GM12878 (cell line): ENCODE data around the gene PPHLN1. TPM values are rescaled to one million over a fixed set of nuclear protein-coding genes. Genes with fewer than 3 reads are reported as not detected.
A peak's percentile ranks its signal among the peaks of the same experiment; 100 is the strongest.

Experiments used
- ATF7 ChIP-seq: fragments of 450-650 bp; IDR thresholded peaks from 2 replicates; pipeline ENCODE4 v1.6.1; 2016; ENCODE audit warnings: low read depth, mild to moderate bottlenecking
- BMI1 ChIP-seq: fragments of 450-650 bp; IDR thresholded peaks from 2 replicates; pipeline ENCODE4 v1.6.1; 2016; ENCODE audit warnings: mild to moderate bottlenecking, moderate library complexity, borderline replicate concordance
- BRCA1 ChIP-seq: IDR thresholded peaks from 2 replicates; pipeline ENCODE4 v1.6.1; 2011; ENCODE audit warnings: low read depth, low read length, improper control_type of control experiment
- CREB1 ChIP-seq: IDR thresholded peaks from 2 replicates; pipeline ENCODE4 v1.6.1; 2012; ENCODE audit warnings: low read depth, mild to moderate bottlenecking, inconsistent platforms
- ETV6 ChIP-seq, 2 experiments: fragments of 450-650 bp in 1 of 2; IDR thresholded peaks in 1 of 2; conservative IDR thresholded peaks in 1 of 2; 2 replicates each; pipeline ENCODE4 v1.6.1; 2014; ENCODE audit warnings: antibody characterized with exemption in 1 of 2, borderline replicate concordance in 1 of 2, low read depth in 1 of 2, mild to moderate bottlenecking in 1 of 2, moderate library complexity in 1 of 2
- FOXK2 ChIP-seq: fragments of 450-650 bp; IDR thresholded peaks from 2 replicates; pipeline ENCODE4 v1.6.1; 2017; ENCODE audit warnings: mild to moderate bottlenecking, moderate library complexity
- GATAD2B ChIP-seq: fragments of 450-650 bp; conservative IDR thresholded peaks from 2 replicates; pipeline ENCODE4 v1.6.1; 2017; ENCODE audit warnings: low read depth, mild to moderate bottlenecking, moderate library complexity
- HDAC2 ChIP-seq: fragments of 200-600 bp; sonication (generic); IDR thresholded peaks from 2 replicates; pipeline ENCODE4 v1.6.1; 2017
- JUND ChIP-seq: IDR thresholded peaks from 2 replicates; pipeline ENCODE4 v1.6.1; 2012; ENCODE audit warnings: low read depth, mild to moderate bottlenecking, low read length, improper control_type of control experiment, moderate library complexity
- MEF2A ChIP-seq: IDR thresholded peaks from 2 replicates; pipeline ENCODE4 v1.6.1; 2011; ENCODE audit warnings: low read depth, mild to moderate bottlenecking, low read length, moderate library complexity; ENCODE audit not compliant: insufficient read depth
- RUNX3 ChIP-seq: IDR thresholded peaks from 2 replicates; pipeline ENCODE4 v1.6.1; 2012; ENCODE audit warnings: low read length, inconsistent platforms
- SIN3A ChIP-seq: IDR thresholded peaks from 2 replicates; pipeline ENCODE4 v1.6.1; 2012; ENCODE audit warnings: low read depth, low read length, improper control_type of control experiment
- SMC3 ChIP-seq: IDR thresholded peaks from 2 replicates; pipeline ENCODE4 v1.6.1; 2011; ENCODE audit warnings: low read length, improper control_type of control experiment, borderline replicate concordance
- SPI1 ChIP-seq: IDR thresholded peaks from 2 replicates; pipeline ENCODE4 v1.6.1; 2011; ENCODE audit warnings: low read depth, mild to moderate bottlenecking, low read length, moderate library complexity, borderline replicate concordance; ENCODE audit not compliant: insufficient read depth
- SREBF1 ChIP-seq: IDR thresholded peaks from 2 replicates; pipeline ENCODE4 v1.6.1; 2012; ENCODE audit warnings: mild to moderate bottlenecking, low read length
- STAT1 ChIP-seq: fragments of 450-650 bp; conservative IDR thresholded peaks from 2 replicates; pipeline ENCODE4 v1.6.1; 2014; ENCODE audit warnings: antibody characterized with exemption, mild to moderate bottlenecking
- STAT3 ChIP-seq: IDR thresholded peaks from 2 replicates; pipeline ENCODE4 v1.6.1; 2011; ENCODE audit warnings: low read depth, low read length, improper control_type of control experiment
- TARDBP ChIP-seq: IDR thresholded peaks from 2 replicates; pipeline ENCODE4 v1.6.1; 2016; ENCODE audit warnings: borderline replicate concordance
- YBX1 ChIP-seq: fragments of 450-650 bp; IDR thresholded peaks from 2 replicates; pipeline ENCODE4 v1.6.1; 2016; ENCODE audit warnings: antibody characterized with exemption
- ZNF207 ChIP-seq: fragments of 450-650 bp; IDR thresholded peaks from 2 replicates; pipeline ENCODE4 v1.6.1; 2014; ENCODE audit warnings: antibody characterized with exemption, mild to moderate bottlenecking, borderline replicate concordance
- ZZZ3 ChIP-seq: IDR thresholded peaks from 2 replicates; pipeline ENCODE4 v1.6.1; 2011; ENCODE audit warnings: low read depth; ENCODE audit not compliant: control insufficient read depth, insufficient read length
- polyA plus RNA-seq, 11 experiments: library from polyadenylated mRNA; depleted of rRNA in 4 of 11; unstranded in 6 of 11; stranded (reverse) in 5 of 11; fragments of >200 nt; fragmentation: Nextera tagmentation in 4 of 11; fragmentation: Illumina TruSeq in 1 of 11; extraction: Ambion mirVana in 4 of 11; extraction: Trizol in 1 of 11; gene quantifications; 1 replicate in 1 of 11; 2 replicates in 10 of 11; pipeline versions ENCODE4 v1.2.1 to v1.2.3, GENCODE V29; 2011 to 2016; ENCODE audit warnings: inconsistent platforms in 2 of 11, missing spikeins in 2 of 11, low read depth in 1 of 11
- total RNA-seq, 4 experiments: library from RNA; depleted of rRNA in 3 of 4; stranded (reverse); fragments of >200 nt in 3 of 4; fragmentation: Illumina TruSeq in 1 of 4; extraction: Trizol in 1 of 4; gene quantifications; 2 replicates each; pipeline versions ENCODE4 v1.2.1 to v1.2.3, GENCODE V29; 2013 to 2021
- TF ChIP-seq, protein P1 (sequence below): fragments of 150-350 bp; IDR thresholded peaks from 2 replicates; pipeline ENCODE4 v1.6.1; 2014; ENCODE audit warnings: mild to moderate bottlenecking, low read depth, low read length
- TF ChIP-seq, protein P2 (sequence below): IDR thresholded peaks from 2 replicates; pipeline ENCODE4 v1.6.1; 2011; ENCODE audit warnings: low read depth, mild to moderate bottlenecking, low read length, moderate library complexity, borderline replicate concordance; ENCODE audit errors: extremely low read depth
- TF ChIP-seq, protein P3 (sequence below): IDR thresholded peaks from 2 replicates; pipeline ENCODE4 v1.6.1; 2011; ENCODE audit warnings: mild to moderate bottlenecking, low read depth, low read length, moderate library complexity; ENCODE audit not compliant: insufficient replicate concordance
- TF ChIP-seq, protein P4 (sequence below): fragments of 450-650 bp; conservative IDR thresholded peaks from 2 replicates; pipeline ENCODE4 v1.6.1; 2017; ENCODE audit warnings: mild to moderate bottlenecking, moderate library complexity
- TF ChIP-seq, protein P5 (sequence below): fragments of 450-650 bp; IDR thresholded peaks from 2 replicates; pipeline ENCODE4 v1.6.1; 2016; ENCODE audit warnings: mild to moderate bottlenecking

The PPHLN1 gene
- total and polyA plus RNA-seq, 10 of the 15 experiments (the other 5 are each of a cell fraction or from before 2014, with no cell fraction given): 73.6 to 117 (median 92.1) TPM

DNA sequence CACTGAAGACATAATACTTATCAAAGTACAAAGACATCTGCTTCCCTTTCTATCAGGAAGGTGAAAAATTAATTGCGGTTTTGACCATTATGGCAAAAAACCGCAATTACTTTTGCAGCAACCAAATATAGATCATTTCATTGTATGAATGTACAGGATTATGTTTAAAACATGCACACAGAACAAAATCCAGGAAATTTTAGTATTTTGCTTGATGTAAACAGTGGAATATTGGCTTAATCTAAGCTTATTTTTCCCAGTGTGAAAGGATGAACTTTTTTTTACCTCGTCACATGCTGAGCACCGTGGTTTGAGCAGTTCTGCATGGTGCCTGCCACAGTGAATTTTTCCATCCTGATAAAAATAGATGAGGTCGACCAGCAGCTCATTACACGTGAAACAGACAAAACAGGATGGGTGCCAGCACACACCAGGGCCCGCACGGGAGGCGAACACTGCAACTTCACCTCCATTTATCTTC is 142.4 kb downstream of the PPHLN1 start (continued):
- no peak for TF ChIP-seq STAT1
- 0 out of 2 replicates have a peak, but pooled peaks have one; percentile 37 for TF ChIP-seq GATAD2B
- no peak for TF ChIP-seq ETV6 (conservative IDR thresholded peaks at IDR 0.05 in 1 of 2, IDR thresholded peaks at IDR 0.05 in 1 of 2; ENCODE audit: borderline replicate concordance in 1 of 2, low read depth in 1 of 2)
- TF ChIP-seq CREB1: no peak
- no peak for TF ChIP-seq ZZZ3
- peak; percentile 90 for TF ChIP-seq RUNX3
- TF ChIP-seq, protein P1, sequence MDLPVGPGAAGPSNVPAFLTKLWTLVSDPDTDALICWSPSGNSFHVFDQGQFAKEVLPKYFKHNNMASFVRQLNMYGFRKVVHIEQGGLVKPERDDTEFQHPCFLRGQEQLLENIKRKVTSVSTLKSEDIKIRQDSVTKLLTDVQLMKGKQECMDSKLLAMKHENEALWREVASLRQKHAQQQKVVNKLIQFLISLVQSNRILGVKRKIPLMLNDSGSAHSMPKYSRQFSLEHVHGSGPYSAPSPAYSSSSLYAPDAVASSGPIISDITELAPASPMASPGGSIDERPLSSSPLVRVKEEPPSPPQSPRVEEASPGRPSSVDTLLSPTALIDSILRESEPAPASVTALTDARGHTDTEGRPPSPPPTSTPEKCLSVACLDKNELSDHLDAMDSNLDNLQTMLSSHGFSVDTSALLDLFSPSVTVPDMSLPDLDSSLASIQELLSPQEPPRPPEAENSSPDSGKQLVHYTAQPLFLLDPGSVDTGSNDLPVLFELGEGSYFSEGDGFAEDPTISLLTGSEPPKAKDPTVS: no peak
- TF ChIP-seq, protein P2, sequence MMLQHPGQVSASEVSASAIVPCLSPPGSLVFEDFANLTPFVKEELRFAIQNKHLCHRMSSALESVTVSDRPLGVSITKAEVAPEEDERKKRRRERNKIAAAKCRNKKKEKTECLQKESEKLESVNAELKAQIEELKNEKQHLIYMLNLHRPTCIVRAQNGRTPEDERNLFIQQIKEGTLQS: no peak
- no peak for TF ChIP-seq ZNF207
- no peak for TF ChIP-seq SPI1
- TF ChIP-seq MEF2A: no peak
- TF ChIP-seq, protein P3, sequence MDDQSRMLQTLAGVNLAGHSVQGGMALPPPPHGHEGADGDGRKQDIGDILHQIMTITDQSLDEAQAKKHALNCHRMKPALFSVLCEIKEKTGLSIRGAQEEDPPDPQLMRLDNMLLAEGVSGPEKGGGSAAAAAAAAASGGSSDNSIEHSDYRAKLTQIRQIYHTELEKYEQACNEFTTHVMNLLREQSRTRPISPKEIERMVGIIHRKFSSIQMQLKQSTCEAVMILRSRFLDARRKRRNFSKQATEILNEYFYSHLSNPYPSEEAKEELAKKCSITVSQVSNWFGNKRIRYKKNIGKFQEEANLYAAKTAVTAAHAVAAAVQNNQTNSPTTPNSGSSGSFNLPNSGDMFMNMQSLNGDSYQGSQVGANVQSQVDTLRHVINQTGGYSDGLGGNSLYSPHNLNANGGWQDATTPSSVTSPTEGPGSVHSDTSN: no peak
- peak; percentile 57; the same call in 1 of the 2 replicates for TF ChIP-seq BMI1
- no peak for TF ChIP-seq JUND
- TF ChIP-seq TARDBP: no peak
- TF ChIP-seq SREBF1: no peak
- TF ChIP-seq YBX1: no peak
- no peak for TF ChIP-seq BRCA1
- no peak for TF ChIP-seq SMC3
- TF ChIP-seq, protein P4, sequence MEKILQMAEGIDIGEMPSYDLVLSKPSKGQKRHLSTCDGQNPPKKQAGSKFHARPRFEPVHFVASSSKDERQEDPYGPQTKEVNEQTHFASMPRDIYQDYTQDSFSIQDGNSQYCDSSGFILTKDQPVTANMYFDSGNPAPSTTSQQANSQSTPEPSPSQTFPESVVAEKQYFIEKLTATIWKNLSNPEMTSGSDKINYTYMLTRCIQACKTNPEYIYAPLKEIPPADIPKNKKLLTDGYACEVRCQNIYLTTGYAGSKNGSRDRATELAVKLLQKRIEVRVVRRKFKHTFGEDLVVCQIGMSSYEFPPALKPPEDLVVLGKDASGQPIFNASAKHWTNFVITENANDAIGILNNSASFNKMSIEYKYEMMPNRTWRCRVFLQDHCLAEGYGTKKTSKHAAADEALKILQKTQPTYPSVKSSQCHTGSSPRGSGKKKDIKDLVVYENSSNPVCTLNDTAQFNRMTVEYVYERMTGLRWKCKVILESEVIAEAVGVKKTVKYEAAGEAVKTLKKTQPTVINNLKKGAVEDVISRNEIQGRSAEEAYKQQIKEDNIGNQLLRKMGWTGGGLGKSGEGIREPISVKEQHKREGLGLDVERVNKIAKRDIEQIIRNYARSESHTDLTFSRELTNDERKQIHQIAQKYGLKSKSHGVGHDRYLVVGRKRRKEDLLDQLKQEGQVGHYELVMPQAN: no peak; the same call in 1 of the 2 replicates
- TF ChIP-seq ATF7: no peak
- no peak for TF ChIP-seq SIN3A
- TF ChIP-seq HDAC2: no peak
- TF ChIP-seq STAT3: no peak
- TF ChIP-seq, protein P5, sequence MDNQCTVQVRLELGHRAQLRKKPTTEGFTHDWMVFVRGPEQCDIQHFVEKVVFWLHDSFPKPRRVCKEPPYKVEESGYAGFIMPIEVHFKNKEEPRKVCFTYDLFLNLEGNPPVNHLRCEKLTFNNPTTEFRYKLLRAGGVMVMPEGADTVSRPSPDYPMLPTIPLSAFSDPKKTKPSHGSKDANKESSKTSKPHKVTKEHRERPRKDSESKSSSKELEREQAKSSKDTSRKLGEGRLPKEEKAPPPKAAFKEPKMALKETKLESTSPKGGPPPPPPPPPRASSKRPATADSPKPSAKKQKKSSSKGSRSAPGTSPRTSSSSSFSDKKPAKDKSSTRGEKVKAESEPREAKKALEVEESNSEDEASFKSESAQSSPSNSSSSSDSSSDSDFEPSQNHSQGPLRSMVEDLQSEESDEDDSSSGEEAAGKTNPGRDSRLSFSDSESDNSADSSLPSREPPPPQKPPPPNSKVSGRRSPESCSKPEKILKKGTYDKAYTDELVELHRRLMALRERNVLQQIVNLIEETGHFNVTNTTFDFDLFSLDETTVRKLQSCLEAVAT: peak; percentile 86
- no peak for TF ChIP-seq FOXK2
